SK-N-SH (cell line): ENCODE measurements around the gene RBAK. TPM values are rescaled to one million over a fixed set of nuclear protein-coding genes. Genes with fewer than 3 reads are reported as not detected.
"Not testable (repeated sequence)": the region's sequence is repeated elsewhere in the genome, so short reads cannot be mapped to it uniquely, and the experiment has no call there.

Experiments used
- CTCF ChIA-PET: fragments of 300-600, 350-600 bp; formaldehyde crosslinking; extraction: SDS; loops from one replicate; lab custom pipeline; 2021; lab: Yijun Ruan, JAX
- POLR2A ChIA-PET: fragments of 350-600 bp; sonication (Branson Sonifier 250); formaldehyde crosslinking; extraction: SDS; loops from one replicate; lab custom pipeline; 2020; ENCODE audit warnings: antibody characterized with exemption, inconsistent platforms; lab: Yijun Ruan, JAX
- DNase-seq: peaks from one replicate; pipeline ENCODE4 v3.0.0; 2012
- H2AFZ ChIP-seq: fragments of 200-600 bp; sonication (generic); 2 replicates; pipeline ENCODE4 v1.8.1; 2016; ENCODE audit warnings: antibody characterized with exemption, mild to moderate bottlenecking, low read depth
- H3F3A ChIP-seq: fragments of 200-600 bp; sonication (generic); replicated peaks from 2 replicates; pipeline ENCODE3; 2016; ENCODE audit warnings: antibody characterized with exemption, mild to moderate bottlenecking; ENCODE audit not compliant: insufficient read depth
- H3K27ac ChIP-seq, 2 experiments: fragments of 200-500 bp in 1 of 2; fragments of 200-600 bp in 1 of 2; sonication (Bioruptor generic) in 1 of 2; sonication (generic), shearing (Covaris generic) in 1 of 2; 2 replicates each; pipeline versions ENCODE4 v1.5.1 to v1.6.1; 2014 to 2016; ENCODE audit warnings: low read depth in 2 of 2, inconsistent platforms in 1 of 2, low read length in 1 of 2, mild to moderate bottlenecking in 1 of 2, mixed read lengths in 1 of 2
- H3K27me3 ChIP-seq: fragments of 200-600 bp; sonication (generic), shearing (Covaris generic); 2 replicates; pipeline ENCODE4 v1.6.1; 2016; ENCODE audit warnings: mixed run types; ENCODE audit not compliant: insufficient read depth
- H3K36me3 ChIP-seq, 2 experiments: fragments of 200-500 bp in 1 of 2; fragments of 200-600 bp in 1 of 2; sonication (Bioruptor generic) in 1 of 2; sonication (generic) in 1 of 2; replicated peaks in 1 of 2; 2 replicates each; pipeline versions ENCODE3 to v1.5.1; 2014 to 2016; ENCODE audit warnings: low read length in 1 of 2, mild to moderate bottlenecking in 1 of 2; ENCODE audit not compliant: insufficient read depth in 2 of 2, control insufficient read depth in 1 of 2
- H3K4me1 ChIP-seq, 2 experiments: fragments of 200-500 bp in 1 of 2; fragments of 200-600 bp in 1 of 2; sonication (Bioruptor generic) in 1 of 2; sonication (generic), shearing (Covaris generic) in 1 of 2; 2 replicates each; pipeline versions ENCODE4 v1.5.1 to v1.6.1; 2014 to 2016; ENCODE audit warnings: low read depth in 1 of 2, low read length in 1 of 2, mixed run types in 1 of 2; ENCODE audit not compliant: insufficient read depth in 2 of 2, control insufficient read depth in 1 of 2
- H3K4me2 ChIP-seq: fragments of 200-600 bp; sonication (generic), shearing (Covaris generic); 2 replicates; pipeline ENCODE4 v1.6.1; 2017; ENCODE audit warnings: mixed run types
- H3K4me3 ChIP-seq, 2 experiments: fragments of 200-500 bp in 1 of 2; fragments of 200-600 bp in 1 of 2; sonication (Bioruptor generic) in 1 of 2; sonication (generic), shearing (Covaris generic) in 1 of 2; 2 replicates each; pipeline versions ENCODE4 v1.5.1 to v1.8.1; 2014 to 2016; ENCODE audit warnings: low read depth in 2 of 2, inconsistent platforms in 1 of 2, low read length in 1 of 2, mild to moderate bottlenecking in 1 of 2, mixed read lengths in 1 of 2, moderate library complexity in 1 of 2
- H3K79me2 ChIP-seq: fragments of 200-600 bp; sonication (generic); 2 replicates; pipeline ENCODE4 v1.8.1; 2017; ENCODE audit warnings: mild to moderate bottlenecking; ENCODE audit not compliant: insufficient read depth
- H3K9ac ChIP-seq: fragments of 200-600 bp; sonication (generic); 2 replicates; pipeline ENCODE4 v1.6.1; 2017; ENCODE audit warnings: mixed run types
- H3K9me2 ChIP-seq: fragments of 200-600 bp; sonication (generic); 2 replicates; pipeline ENCODE4 v1.6.1; 2017; ENCODE audit warnings: mixed run types
- H3K9me3 ChIP-seq: fragments of 200-600 bp; sonication (generic); 2 replicates; pipeline ENCODE4 v1.6.1; 2017; ENCODE audit warnings: mixed run types, mild to moderate bottlenecking, moderate library complexity
- H4K20me1 ChIP-seq: fragments of 200-600 bp; sonication (generic); 2 replicates; pipeline ENCODE4 v1.6.1; 2017; ENCODE audit warnings: mild to moderate bottlenecking, mixed run types; ENCODE audit not compliant: insufficient read depth
- CHD2 ChIP-seq: fragments of 150-350 bp; IDR thresholded peaks from 2 replicates; pipeline ENCODE4 v1.6.1; 2018; ENCODE audit warnings: low read length; ENCODE audit not compliant: partially characterized antibody
- RFX5 ChIP-seq: IDR thresholded peaks from 2 replicates; pipeline ENCODE4 v1.6.1; 2012; ENCODE audit warnings: mild to moderate bottlenecking, improper control_type of control experiment, low read length
- SMC3 ChIP-seq: IDR thresholded peaks from 2 replicates; pipeline ENCODE4 v1.6.1; 2012; ENCODE audit warnings: low read depth, low read length, improper control_type of control experiment
- YY1 ChIP-seq: IDR thresholded peaks from 2 replicates; pipeline ENCODE4 v1.4.0; 2012; ENCODE audit warnings: low read depth, mild to moderate bottlenecking
- WGBS: methylation state at CpG from one replicate; pipeline ENCODE4 v1.1.6; 2017; ENCODE audit warnings: low lambda C conversion rate; 5-methylcytosine and 5-hydroxymethylcytosine counted together
- polyA plus RNA-seq, 3 experiments: library from polyadenylated mRNA; depleted of rRNA; stranded (reverse); fragments of >200 nt; gene quantifications; 2 replicates each; pipeline ENCODE4 v1.2.3, GENCODE V29; 2012
- TF ChIP-seq, protein P1 (sequence below): fragments of 150-350 bp; IDR thresholded peaks from 2 replicates; pipeline ENCODE4 v1.6.1; 2016; ENCODE audit warnings: mild to moderate bottlenecking, low read depth, low read length
- TF ChIP-seq, protein P2 (sequence below): fragments of 200-600 bp; sonication (generic); IDR thresholded peaks from 2 replicates; pipeline ENCODE4 v1.6.1; 2017; ENCODE audit warnings: antibody characterized with exemption, mild to moderate bottlenecking, moderate library complexity

RBAK gene
- polyA plus RNA-seq, 1 of the 3 experiments (the other 2 are of a cell fraction): 2.5 TPM

DNA sequence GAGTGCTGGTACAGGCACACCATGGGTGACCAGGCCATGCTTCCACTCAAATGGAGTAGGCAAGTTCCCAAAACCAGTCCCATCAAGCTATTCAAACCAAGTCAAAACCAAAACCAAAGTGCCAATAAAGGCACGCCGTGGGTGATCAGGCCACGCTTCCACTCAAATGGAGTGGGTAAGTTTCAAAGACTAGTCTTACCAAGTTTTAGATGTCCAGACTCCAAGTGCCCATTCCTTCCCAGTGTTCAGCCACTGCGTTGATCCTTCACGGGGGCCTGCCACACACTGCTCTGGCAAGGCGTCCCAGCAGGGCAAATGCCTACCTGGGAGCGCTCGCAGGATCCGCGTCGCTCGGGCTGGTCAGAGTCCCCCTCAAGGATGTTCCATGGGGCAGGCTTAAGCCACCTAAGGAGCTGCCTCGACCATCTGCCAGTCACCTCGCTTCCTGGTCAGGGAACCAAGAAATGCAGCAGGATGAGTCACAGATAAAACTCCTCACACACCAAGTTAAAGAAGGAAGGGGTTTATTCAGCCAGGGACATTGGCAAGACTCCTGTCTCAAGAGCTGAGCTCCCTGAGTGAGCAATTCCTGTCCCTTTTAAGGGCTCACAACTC lies 17.8 kb upstream of the RBAK start:
- CTCF ChIA-PET, H3K4me3 ChIP-seq, H3K9me3 ChIP-seq, H3K4me2 ChIP-seq, H2AFZ ChIP-seq, H3F3A ChIP-seq, H3K9ac ChIP-seq, H3K27ac ChIP-seq, H3K27me3 ChIP-seq, POLR2A ChIA-PET, H3K79me2 ChIP-seq, DNase-seq, H3K9me2 ChIP-seq, H4K20me1 ChIP-seq, H3K4me1 ChIP-seq: not testable (repeated sequence)
- peaks cover 2 to 13% of the 10 kb centered on the region in 2 experiments for H3K36me3 ChIP-seq
- WGBS: 96% methylated on average over 14 of the region's 14 CpGs

DNA sequence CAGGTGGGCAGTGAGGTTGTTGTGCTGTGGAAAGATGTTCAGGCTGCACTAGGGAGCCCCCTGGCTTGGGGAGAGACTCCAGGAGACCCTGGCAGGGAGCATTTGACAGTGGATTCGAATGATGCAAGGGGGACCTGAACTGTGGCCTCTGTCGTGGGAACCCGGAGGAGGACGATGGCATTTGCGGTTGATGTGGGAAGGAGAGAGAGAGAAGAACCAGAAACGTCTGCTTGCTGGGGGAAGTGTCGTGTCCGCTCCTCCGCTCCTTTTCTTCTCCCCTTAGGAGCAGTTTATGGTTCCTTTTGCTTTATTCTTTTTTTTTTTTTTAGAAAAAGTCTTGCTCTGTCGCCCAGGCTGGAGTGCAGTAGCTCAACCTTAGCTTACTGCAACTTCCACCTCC lies 12.5 kb upstream of the RBAK start:
- CTCF ChIA-PET, H3K4me3 ChIP-seq, H3K9ac ChIP-seq, H2AFZ ChIP-seq, H3K79me2 ChIP-seq, H3K4me2 ChIP-seq, H3F3A ChIP-seq, H3K27me3 ChIP-seq, H3K9me2 ChIP-seq, H3K36me3 ChIP-seq, H3K4me1 ChIP-seq, DNase-seq, POLR2A ChIA-PET, H3K27ac ChIP-seq, H4K20me1 ChIP-seq, H3K9me3 ChIP-seq: not testable (repeated sequence)
- WGBS: 93% methylated on average over 10 of the region's 10 CpGs

DNA sequence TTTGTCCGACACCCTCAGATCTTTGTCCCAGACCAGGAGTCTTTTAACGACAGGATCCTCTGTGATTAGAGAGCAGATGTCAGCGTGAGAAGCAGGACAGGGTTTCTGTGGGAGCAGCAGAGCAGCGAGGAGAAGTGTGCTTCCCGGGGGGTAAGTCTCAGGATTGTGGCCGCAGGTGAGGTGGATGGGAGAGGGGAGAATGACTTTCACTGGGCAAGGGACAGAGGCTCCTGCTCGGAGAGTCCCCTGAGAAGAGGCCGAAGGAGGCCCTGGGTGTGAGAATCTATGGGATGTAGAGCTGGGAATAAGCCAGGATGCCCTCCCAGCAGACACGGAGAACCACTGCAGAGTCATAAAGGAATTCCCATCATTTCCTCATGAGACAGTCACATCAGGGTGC lies 10.4 kb upstream of the RBAK start:
- Histone ChIP-seq H3K9ac (no peak overlapping the region), H3K79me2 (no peaks in the 10 kb centered on the region), H3K36me3 (no peaks in the 10 kb centered on the region), H3K27ac (no peak overlapping the region), H3K4me2 (no peak overlapping the region), H4K20me1 (no peaks in the 10 kb centered on the region), H3K9me2 (no peaks in the 10 kb centered on the region), H3K9me3 (no peaks in the 10 kb centered on the region), H2AFZ (no peak overlapping the region), H3F3A (no peaks in the 10 kb centered on the region), H3K4me3 (no peak overlapping the region), H3K27me3 (no peaks in the 10 kb centered on the region), H3K4me1 (no peaks in the 10 kb centered on the region)
- POLR2A ChIA-PET: no interaction called here
- no peak for DNase-seq
- CTCF ChIA-PET: no interaction called here
- WGBS: 88% methylated on average over 9 of the region's 9 CpGs
- TF ChIP-seq YY1 (no peak), CHD2 (no peak), SMC3 (no peak), RFX5 (no peak)
- TF ChIP-seq, protein P1, sequence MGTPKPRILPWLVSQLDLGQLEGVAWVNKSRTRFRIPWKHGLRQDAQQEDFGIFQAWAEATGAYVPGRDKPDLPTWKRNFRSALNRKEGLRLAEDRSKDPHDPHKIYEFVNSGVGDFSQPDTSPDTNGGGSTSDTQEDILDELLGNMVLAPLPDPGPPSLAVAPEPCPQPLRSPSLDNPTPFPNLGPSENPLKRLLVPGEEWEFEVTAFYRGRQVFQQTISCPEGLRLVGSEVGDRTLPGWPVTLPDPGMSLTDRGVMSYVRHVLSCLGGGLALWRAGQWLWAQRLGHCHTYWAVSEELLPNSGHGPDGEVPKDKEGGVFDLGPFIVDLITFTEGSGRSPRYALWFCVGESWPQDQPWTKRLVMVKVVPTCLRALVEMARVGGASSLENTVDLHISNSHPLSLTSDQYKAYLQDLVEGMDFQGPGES: no peak
- TF ChIP-seq, protein P2, sequence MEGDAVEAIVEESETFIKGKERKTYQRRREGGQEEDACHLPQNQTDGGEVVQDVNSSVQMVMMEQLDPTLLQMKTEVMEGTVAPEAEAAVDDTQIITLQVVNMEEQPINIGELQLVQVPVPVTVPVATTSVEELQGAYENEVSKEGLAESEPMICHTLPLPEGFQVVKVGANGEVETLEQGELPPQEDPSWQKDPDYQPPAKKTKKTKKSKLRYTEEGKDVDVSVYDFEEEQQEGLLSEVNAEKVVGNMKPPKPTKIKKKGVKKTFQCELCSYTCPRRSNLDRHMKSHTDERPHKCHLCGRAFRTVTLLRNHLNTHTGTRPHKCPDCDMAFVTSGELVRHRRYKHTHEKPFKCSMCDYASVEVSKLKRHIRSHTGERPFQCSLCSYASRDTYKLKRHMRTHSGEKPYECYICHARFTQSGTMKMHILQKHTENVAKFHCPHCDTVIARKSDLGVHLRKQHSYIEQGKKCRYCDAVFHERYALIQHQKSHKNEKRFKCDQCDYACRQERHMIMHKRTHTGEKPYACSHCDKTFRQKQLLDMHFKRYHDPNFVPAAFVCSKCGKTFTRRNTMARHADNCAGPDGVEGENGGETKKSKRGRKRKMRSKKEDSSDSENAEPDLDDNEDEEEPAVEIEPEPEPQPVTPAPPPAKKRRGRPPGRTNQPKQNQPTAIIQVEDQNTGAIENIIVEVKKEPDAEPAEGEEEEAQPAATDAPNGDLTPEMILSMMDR: no peak
